Osteocyte (in vitro differentiated cells): ENCODE data around the gene RAD51B. TPM values are rescaled to one million over a fixed set of nuclear protein-coding genes. Genes with fewer than 3 reads are reported as not detected.
A peak's percentile ranks its signal among the peaks of the same experiment; 100 is the strongest.
"Not testable (repeated sequence)": the region's sequence is repeated elsewhere in the genome, so short reads cannot be mapped to it uniquely, and the experiment has no call there.

Source experiments
- DNase-seq: peaks from one replicate; pipeline ENCODE4 v3.0.0; 2021; ENCODE audit warnings: mixed read lengths; ENCODE audit not compliant: unreplicated experiment; ENCODE audit errors: extremely low spot score
- H3K27ac Mint-ChIP-seq: one replicate; pipeline ENCODE4 v1.8.0; 2021; ENCODE audit warnings: mild to moderate bottlenecking, mixed read lengths; ENCODE audit not compliant: unreplicated experiment
- H3K27me3 Mint-ChIP-seq: one replicate; pipeline ENCODE4 v1.8.0; 2021; ENCODE audit warnings: mixed read lengths; ENCODE audit not compliant: unreplicated experiment
- H3K36me3 Mint-ChIP-seq: one replicate; pipeline ENCODE4 v1.8.0; 2021; ENCODE audit warnings: mixed read lengths; ENCODE audit not compliant: unreplicated experiment
- H3K4me1 Mint-ChIP-seq: one replicate; pipeline ENCODE4 v1.8.0; 2021; ENCODE audit warnings: mixed read lengths; ENCODE audit not compliant: unreplicated experiment
- H3K4me3 Mint-ChIP-seq: one replicate; pipeline ENCODE4 v1.8.0; 2021; ENCODE audit warnings: mild to moderate bottlenecking, moderate library complexity, mixed read lengths; ENCODE audit not compliant: unreplicated experiment
- H3K9me3 Mint-ChIP-seq: one replicate; pipeline ENCODE4 v1.8.0; 2021; ENCODE audit warnings: mixed read lengths; ENCODE audit not compliant: unreplicated experiment
- total RNA-seq: library from RNA; stranded (reverse); gene quantifications from 2 replicates; pipeline ENCODE4 v1.2.1, GENCODE V29; 2021
- TF ChIP-seq, protein P1 (sequence below): fragments of 200-600 bp; sonication (generic); IDR thresholded peaks from 2 replicates; pipeline ENCODE4 v1.5.0; 2021; ENCODE audit warnings: antibody characterized with exemption, mild to moderate bottlenecking, moderate library complexity

The RAD51B gene
- total RNA-seq, 1 donor from 2014 or later: 12.7 TPM

DNA sequence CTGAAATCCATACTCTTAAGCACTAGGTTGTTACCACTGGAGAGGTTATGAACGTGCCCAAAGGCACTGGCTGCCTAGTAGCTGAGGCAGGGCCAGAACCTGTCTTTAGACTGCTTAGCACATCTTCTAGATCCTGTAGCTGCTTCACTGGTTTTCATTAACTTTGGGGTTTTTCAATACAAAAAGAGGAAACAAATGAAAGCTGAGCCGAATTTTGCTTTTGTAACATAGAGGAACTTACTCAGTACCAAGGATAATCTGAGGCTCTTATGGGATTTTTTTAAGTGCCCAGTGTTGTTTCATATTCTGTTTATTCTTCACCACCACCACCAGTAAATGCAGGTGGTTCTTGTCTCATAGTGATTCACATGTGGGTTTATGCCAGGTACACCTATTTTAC, 396.1 kb downstream of the RAD51B start:
- Mint-ChIP-seq H3K27me3 (no peaks in the 10 kb centered on the region), H3K4me1 (peaks cover 48% of the 10 kb centered on the region), H3K4me3 (no peak overlapping the region), H3K9me3 (no peaks in the 10 kb centered on the region), H3K36me3 (no peaks in the 10 kb centered on the region), H3K27ac (no peak overlapping the region)
- no peak for DNase-seq
- TF ChIP-seq, protein P1, sequence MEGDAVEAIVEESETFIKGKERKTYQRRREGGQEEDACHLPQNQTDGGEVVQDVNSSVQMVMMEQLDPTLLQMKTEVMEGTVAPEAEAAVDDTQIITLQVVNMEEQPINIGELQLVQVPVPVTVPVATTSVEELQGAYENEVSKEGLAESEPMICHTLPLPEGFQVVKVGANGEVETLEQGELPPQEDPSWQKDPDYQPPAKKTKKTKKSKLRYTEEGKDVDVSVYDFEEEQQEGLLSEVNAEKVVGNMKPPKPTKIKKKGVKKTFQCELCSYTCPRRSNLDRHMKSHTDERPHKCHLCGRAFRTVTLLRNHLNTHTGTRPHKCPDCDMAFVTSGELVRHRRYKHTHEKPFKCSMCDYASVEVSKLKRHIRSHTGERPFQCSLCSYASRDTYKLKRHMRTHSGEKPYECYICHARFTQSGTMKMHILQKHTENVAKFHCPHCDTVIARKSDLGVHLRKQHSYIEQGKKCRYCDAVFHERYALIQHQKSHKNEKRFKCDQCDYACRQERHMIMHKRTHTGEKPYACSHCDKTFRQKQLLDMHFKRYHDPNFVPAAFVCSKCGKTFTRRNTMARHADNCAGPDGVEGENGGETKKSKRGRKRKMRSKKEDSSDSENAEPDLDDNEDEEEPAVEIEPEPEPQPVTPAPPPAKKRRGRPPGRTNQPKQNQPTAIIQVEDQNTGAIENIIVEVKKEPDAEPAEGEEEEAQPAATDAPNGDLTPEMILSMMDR: no peak

DNA sequence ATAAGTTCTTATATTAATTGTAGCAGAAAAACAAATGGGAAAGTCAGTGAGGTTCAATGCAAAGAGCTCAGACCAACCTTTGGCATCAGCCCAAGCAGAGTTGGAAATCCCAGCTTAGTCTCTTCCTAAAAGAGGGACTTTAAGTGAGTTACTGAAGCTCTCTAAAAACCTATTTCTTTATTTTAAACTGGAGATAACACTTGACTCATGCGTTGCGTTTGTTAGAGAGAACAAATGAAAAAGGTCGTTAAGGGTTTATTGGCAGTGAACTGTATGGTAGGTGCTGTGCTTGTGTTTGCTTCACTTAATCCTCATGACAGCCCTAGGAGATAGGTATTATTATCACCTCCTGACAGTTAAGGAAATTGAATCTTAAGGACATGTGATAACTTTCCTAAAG, 396.5 kb downstream of the RAD51B start:
- H3K9me3 Mint-ChIP-seq: peaks cover 2% of the 10 kb centered on the region
- no peak overlapping the region for H3K4me3 Mint-ChIP-seq
- peaks cover 46% of the 10 kb centered on the region for H3K4me1 Mint-ChIP-seq
- no peak for DNase-seq
- no peak overlapping the region for H3K27ac Mint-ChIP-seq
- H3K27me3 Mint-ChIP-seq: no peaks in the 10 kb centered on the region
- TF ChIP-seq, protein P1: no peak
- no peaks in the 10 kb centered on the region for H3K36me3 Mint-ChIP-seq

- H3K4me3 Mint-ChIP-seq: no peak overlapping the region
- H3K36me3 Mint-ChIP-seq: no peaks in the 10 kb centered on the region
- H3K27ac Mint-ChIP-seq: peak overlapping the region; percentile 73
- peaks cover 10% of the 10 kb centered on the region for H3K9me3 Mint-ChIP-seq
- no peaks in the 10 kb centered on the region for H3K27me3 Mint-ChIP-seq
- H3K4me1 Mint-ChIP-seq: peaks cover 43% of the 10 kb centered on the region
- DNase-seq: no peak
- TF ChIP-seq, protein P1: no peak
Measured at GRCh38 chr14:68216957-68217356, 397.4 kb downstream of the RAD51B start.

DNA sequence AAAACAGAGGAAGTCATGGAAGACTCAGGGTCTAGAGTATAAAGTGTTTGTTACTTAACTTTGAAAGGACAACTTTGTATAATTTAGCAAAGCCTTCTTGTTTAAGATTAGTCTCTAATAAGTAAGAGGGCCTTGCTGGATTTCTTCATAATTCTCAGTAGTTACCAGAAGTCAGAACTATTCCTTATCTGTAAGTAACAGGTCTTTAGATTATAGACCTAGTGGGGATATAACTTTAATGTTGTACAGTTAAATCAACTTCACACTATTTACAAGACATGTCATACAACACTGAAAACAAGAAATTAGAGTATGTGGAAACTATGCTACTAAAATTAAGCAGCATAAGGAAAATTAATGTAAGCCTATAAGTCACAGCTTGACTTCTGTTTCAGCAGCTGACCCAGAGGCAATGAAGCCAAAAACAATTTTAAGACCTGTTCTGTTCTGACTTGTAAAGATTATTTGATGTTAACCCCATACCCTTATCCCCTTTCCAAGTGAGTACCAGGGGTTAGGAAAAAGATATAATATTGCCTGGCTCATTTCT, 398.3 kb downstream of the RAD51B start:
- Mint-ChIP-seq H3K9me3 (peaks cover 16% of the 10 kb centered on the region), H3K27me3 (no peaks in the 10 kb centered on the region), H3K4me1 (peaks cover 36% of the 10 kb centered on the region), H3K36me3 (no peaks in the 10 kb centered on the region), H3K4me3 (no peak overlapping the region), H3K27ac (peak overlapping the region; percentile 73)
- DNase-seq: no peak
- TF ChIP-seq, protein P1: no peak

DNA sequence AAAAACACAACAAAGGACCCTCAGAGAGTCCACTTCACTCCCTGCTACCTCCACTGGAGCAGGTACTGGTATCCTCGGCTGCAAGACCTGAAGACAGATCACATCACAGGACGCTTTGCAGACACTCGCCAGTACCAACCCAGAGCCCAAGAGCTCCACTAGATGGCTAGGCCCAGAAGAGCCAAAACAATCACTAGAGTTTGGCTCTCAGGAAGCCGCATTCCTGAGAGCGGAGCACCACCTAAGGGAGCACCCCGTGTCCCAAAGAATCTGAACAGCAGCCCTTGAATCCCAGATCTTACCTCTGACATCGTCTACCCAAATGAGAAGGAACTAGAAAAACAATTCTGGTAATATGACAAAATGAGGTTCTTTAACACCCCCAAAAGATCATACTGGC, 399.8 kb downstream of the RAD51B start:
- no peaks in the 10 kb centered on the region for H3K27me3 Mint-ChIP-seq
- H3K27ac Mint-ChIP-seq: no peak overlapping the region
- peaks cover 20% of the 10 kb centered on the region for H3K9me3 Mint-ChIP-seq
- DNase-seq: no peak
- H3K4me1 Mint-ChIP-seq: peaks cover 46% of the 10 kb centered on the region
- H3K4me3 Mint-ChIP-seq: no peak overlapping the region
- H3K36me3 Mint-ChIP-seq: no peaks in the 10 kb centered on the region
- TF ChIP-seq, protein P1: no peak

DNA sequence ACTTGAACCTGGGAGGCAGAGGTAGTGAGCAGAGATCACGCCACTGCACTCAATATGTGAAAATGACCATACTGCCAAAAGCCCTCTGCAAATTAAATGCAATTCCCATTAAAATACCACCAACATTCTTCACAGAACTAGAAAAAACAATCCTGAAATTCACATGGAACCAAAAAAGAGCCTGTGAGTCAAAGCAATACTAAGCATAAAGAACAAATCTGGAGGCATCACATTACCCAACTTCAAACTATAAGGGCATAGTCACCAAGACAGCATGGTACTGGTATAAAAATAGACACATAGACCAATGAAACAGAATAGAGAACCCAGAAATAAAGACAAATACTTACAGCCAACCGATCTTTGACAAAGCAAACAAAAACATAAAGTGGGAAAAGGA, 401.5 kb downstream of the RAD51B start:
- Mint-ChIP-seq H3K4me1 (peaks cover 45% of the 10 kb centered on the region), H3K9me3 (peaks cover 20% of the 10 kb centered on the region), H3K27ac (peak overlapping the region; percentile 81)
- H3K4me3 Mint-ChIP-seq, H3K27me3 Mint-ChIP-seq, H3K36me3 Mint-ChIP-seq, DNase-seq: not testable (repeated sequence)
